RPMI7951 (cell line): ENCODE data around the gene AAR2. TPM values are rescaled to one million over a fixed set of nuclear protein-coding genes. Genes with fewer than 3 reads are reported as not detected.
A peak's percentile ranks its signal among the peaks of the same experiment; 100 is the strongest.

Experiments
- DNase-seq: peaks from one replicate; pipeline ENCODE4 v3.0.0-alpha.2; 2012; ENCODE audit warnings: low read depth
- total RNA-seq: library from RNA; depleted of rRNA; stranded (reverse); fragments of >200 nt; shearing (Covaris generic); gene quantifications from 2 replicates; pipeline ENCODE4 v1.2.3, GENCODE V29; 2014

The AAR2 gene
- total RNA-seq, 1 experiment from 2014 or later, result 43.3 TPM

- DNase-seq, result no peak
These were observed 24.0 kb downstream of the AAR2 start for GRCh38 chr20:36260316-36260715.

- DNase-seq, result no peak
These were observed 25.3 kb downstream of the AAR2 start for GRCh38 chr20:36261389-36262105.

- DNase-seq, result no peak
These were observed 26.2 kb downstream of the AAR2 start for GRCh38 chr20:36262440-36262839.

GRCh38 chr20:36264426-36265246 is 28.4 kb downstream of the AAR2 start:
- DNase-seq, result no peak

GRCh38 chr20:36266189-36266588 is 29.9 kb downstream of the AAR2 start:
- no peak for DNase-seq

GRCh38 chr20:36267605-36268381 is 31.5 kb downstream of the AAR2 start:
- no peak for DNase-seq

- DNase-seq, result no peak
These were observed 32.4 kb downstream of the AAR2 start for GRCh38 chr20:36268440-36269342.

GRCh38 chr20:36269507-36269906 is 33.2 kb downstream of the AAR2 start:
- no peak for DNase-seq

- no peak for DNase-seq
These were observed 34.7 kb downstream of the AAR2 start for GRCh38 chr20:36270744-36271638.

- DNase-seq, result no peak
These were observed 35.6 kb downstream of the AAR2 start for GRCh38 chr20:36271639-36272546.

GRCh38 chr20:36272547-36273220 is 36.4 kb downstream of the AAR2 start:
- no peak for DNase-seq

GRCh38 chr20:36273414-36274180 is 37.3 kb downstream of the AAR2 start:
- DNase-seq, result peak; percentile 46

GRCh38 chr20:36274181-36274841 is 38.0 kb downstream of the AAR2 start:
- no peak for DNase-seq

GRCh38 chr20:36275011-36275410 is 38.7 kb downstream of the AAR2 start:
- DNase-seq, result no peak

GRCh38 chr20:36275441-36276189 is 39.3 kb downstream of the AAR2 start:
- no peak for DNase-seq

- DNase-seq, result no peak
These were observed 41.3 kb downstream of the AAR2 start for GRCh38 chr20:36277546-36277945.

- DNase-seq, result no peak
These were observed 43.1 kb downstream of the AAR2 start for GRCh38 chr20:36279362-36279761.
